ENCODE measurements around the gene ZRANB3.

DNA sequence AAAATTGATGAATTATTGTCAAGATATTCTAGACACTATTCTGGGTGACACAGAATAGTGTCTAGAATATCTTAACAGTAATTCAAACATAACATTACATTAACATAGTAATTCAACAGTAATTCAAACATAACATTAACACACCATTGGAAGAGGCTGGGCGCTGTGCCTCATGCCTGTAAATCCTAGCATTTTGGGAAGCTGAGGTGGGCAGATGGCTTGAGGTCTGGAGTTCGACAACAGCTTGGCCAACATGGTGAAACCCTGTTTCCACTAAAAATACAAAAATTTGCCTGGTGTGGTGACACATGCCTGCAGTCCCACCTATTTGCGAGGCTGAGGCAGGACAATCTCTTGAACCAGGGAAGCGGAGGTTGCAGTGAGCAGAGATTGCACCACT lies 195.8 kb downstream of the ZRANB3 start:
- TF ChIP-seq, protein P1, sequence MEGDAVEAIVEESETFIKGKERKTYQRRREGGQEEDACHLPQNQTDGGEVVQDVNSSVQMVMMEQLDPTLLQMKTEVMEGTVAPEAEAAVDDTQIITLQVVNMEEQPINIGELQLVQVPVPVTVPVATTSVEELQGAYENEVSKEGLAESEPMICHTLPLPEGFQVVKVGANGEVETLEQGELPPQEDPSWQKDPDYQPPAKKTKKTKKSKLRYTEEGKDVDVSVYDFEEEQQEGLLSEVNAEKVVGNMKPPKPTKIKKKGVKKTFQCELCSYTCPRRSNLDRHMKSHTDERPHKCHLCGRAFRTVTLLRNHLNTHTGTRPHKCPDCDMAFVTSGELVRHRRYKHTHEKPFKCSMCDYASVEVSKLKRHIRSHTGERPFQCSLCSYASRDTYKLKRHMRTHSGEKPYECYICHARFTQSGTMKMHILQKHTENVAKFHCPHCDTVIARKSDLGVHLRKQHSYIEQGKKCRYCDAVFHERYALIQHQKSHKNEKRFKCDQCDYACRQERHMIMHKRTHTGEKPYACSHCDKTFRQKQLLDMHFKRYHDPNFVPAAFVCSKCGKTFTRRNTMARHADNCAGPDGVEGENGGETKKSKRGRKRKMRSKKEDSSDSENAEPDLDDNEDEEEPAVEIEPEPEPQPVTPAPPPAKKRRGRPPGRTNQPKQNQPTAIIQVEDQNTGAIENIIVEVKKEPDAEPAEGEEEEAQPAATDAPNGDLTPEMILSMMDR (conservative IDR thresholded peaks at IDR 0.05 in 1 of 2, IDR thresholded peaks at IDR 0.05 in 1 of 2; ENCODE audit: extremely low read depth in 1 of 2, insufficient read depth in 1 of 2, low read depth in 1 of 2, low read length in 2 of 2), result no peak
- no peak for TF ChIP-seq EZH2 (IDR thresholded peaks at IDR 0.05; ENCODE audit: borderline replicate concordance, low read length)
